Mesothelial cell of epicardium (in vitro differentiated cells): ENCODE measurements around the gene GRAMD4. TPM values are rescaled to one million over a fixed set of nuclear protein-coding genes. Genes with fewer than 3 reads are reported as not detected.

Experiments used
- DNase-seq, 2 experiments: peaks; one replicate each; pipeline ENCODE4 v3.0.0; 2021; ENCODE audit warnings: low spot score in 2 of 2; ENCODE audit not compliant: unreplicated experiment in 2 of 2
- H3K27ac Mint-ChIP-seq: 2 replicates; pipeline ENCODE4 v1.8.0; 2021; ENCODE audit warnings: mixed read lengths
- H3K27me3 Mint-ChIP-seq: 2 replicates; pipeline ENCODE4 v1.8.0; 2021; ENCODE audit warnings: low read depth, mixed read lengths
- H3K36me3 Mint-ChIP-seq: 2 replicates; pipeline ENCODE4 v1.8.0; 2021; ENCODE audit warnings: mixed read lengths
- H3K4me1 Mint-ChIP-seq: 2 replicates; pipeline ENCODE4 v1.8.0; 2021; ENCODE audit warnings: mixed read lengths
- H3K4me3 Mint-ChIP-seq: 2 replicates; pipeline ENCODE4 v1.8.0; 2021; ENCODE audit warnings: mild to moderate bottlenecking, moderate library complexity, mixed read lengths
- H3K9me3 Mint-ChIP-seq: 2 replicates; pipeline ENCODE4 v1.8.0; 2021; ENCODE audit warnings: mixed read lengths
- total RNA-seq: library from RNA; stranded (reverse); gene quantifications from 3 replicates; pipeline ENCODE4 v1.2.1, GENCODE V29; 2021
- TF ChIP-seq, protein P1 (sequence below): fragments of 200-600 bp; sonication (generic); IDR thresholded peaks from one replicate; pipeline ENCODE4 v1.5.0; 2021; ENCODE audit warnings: antibody characterized with exemption; ENCODE audit not compliant: unreplicated experiment

Gene GRAMD4
- total RNA-seq, 1 donor from 2014 or later = 58.3 TPM

DNA sequence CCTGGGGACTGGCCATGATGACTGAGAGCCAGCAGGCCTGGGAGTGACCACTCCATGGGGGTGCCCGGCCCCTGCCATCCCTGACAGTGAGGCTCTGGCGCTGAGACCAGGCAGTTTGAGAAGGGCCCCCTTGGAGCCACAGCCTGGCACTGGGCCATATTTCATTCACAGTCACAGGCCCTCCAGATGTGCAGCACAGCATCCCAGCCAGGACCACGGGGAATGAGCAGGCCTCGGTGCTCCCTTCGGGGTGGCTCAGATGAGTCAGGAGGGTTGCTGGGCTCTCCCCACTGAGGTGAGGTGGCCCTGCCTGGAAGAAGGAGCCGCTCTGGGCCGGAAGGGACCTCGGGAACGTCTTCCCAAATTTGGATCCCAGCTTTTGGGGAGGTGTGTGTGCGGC, 53.0 kb downstream of the GRAMD4 start:
- TF ChIP-seq, protein P1, sequence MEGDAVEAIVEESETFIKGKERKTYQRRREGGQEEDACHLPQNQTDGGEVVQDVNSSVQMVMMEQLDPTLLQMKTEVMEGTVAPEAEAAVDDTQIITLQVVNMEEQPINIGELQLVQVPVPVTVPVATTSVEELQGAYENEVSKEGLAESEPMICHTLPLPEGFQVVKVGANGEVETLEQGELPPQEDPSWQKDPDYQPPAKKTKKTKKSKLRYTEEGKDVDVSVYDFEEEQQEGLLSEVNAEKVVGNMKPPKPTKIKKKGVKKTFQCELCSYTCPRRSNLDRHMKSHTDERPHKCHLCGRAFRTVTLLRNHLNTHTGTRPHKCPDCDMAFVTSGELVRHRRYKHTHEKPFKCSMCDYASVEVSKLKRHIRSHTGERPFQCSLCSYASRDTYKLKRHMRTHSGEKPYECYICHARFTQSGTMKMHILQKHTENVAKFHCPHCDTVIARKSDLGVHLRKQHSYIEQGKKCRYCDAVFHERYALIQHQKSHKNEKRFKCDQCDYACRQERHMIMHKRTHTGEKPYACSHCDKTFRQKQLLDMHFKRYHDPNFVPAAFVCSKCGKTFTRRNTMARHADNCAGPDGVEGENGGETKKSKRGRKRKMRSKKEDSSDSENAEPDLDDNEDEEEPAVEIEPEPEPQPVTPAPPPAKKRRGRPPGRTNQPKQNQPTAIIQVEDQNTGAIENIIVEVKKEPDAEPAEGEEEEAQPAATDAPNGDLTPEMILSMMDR = no peak
- Mint-ChIP-seq H3K27me3 (no peaks in the 10 kb centered on the region), H3K36me3 (peaks cover 8% of the 10 kb centered on the region), H3K4me1 (no peaks in the 10 kb centered on the region), H3K27ac (no peak overlapping the region), H3K9me3 (no peaks in the 10 kb centered on the region), H3K4me3 (no peak overlapping the region)
- no peak for DNase-seq

DNA sequence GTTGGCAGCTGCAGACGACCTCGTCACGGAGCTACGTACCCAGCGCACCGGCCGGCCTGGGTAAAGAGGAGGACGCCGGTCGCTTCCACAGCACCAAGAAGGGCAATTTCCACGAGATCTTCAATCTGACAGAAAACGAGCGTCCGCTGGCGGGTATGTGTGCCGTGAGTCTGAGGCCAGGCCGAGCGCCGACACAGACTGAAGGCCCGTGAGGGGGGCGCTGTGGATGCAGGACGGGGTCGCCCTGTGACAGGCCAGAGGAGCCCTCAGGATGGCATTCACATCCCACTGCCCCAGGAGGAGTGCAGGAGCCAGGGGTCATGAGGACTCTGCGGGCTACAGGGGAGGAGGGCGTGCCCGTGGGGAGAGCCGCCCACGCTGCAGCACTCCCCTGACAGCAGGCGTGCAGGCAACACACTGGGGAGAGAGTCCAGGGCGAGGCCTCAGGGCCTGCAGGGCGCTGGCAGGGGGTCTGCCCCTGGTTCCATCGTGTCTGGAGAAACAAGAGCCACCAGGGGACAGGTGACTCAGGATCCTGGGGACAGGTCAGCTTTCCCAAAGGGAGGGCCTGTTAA, 53.6 kb downstream of the GRAMD4 start:
- Mint-ChIP-seq H3K27ac (no peak overlapping the region), H3K27me3 (no peaks in the 10 kb centered on the region), H3K9me3 (no peaks in the 10 kb centered on the region), H3K4me3 (no peak overlapping the region), H3K4me1 (no peaks in the 10 kb centered on the region), H3K36me3 (peaks cover 7% of the 10 kb centered on the region)
- DNase-seq = no peak
- TF ChIP-seq, protein P1 = no peak

DNA sequence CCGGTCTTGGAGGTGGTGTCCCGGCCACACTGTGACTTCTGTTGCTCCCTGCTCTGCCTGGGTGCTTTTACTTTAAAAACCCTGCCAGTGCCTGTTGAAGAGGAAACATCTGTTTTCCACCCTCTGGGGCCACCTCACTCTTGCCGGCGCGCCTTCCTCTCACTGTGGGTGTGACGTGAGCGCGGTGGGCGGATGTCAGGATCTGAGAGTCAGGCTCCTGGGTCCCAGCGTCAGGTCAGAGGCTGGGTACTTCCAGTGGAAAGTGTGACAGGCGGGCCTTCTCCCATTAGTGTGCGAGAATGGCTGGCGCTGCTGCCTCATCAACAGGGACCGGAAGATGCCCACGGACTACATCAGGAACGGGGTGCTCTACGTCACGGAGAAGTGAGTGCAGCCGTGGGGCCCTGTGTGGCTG, 54.2 kb downstream of the GRAMD4 start:
- Mint-ChIP-seq H3K9me3 (no peaks in the 10 kb centered on the region), H3K4me3 (no peak overlapping the region), H3K27me3 (no peaks in the 10 kb centered on the region), H3K27ac (no peak overlapping the region), H3K4me1 (no peaks in the 10 kb centered on the region), H3K36me3 (peaks cover 2% of the 10 kb centered on the region)
- DNase-seq = no peak
- TF ChIP-seq, protein P1 = no peak

DNA sequence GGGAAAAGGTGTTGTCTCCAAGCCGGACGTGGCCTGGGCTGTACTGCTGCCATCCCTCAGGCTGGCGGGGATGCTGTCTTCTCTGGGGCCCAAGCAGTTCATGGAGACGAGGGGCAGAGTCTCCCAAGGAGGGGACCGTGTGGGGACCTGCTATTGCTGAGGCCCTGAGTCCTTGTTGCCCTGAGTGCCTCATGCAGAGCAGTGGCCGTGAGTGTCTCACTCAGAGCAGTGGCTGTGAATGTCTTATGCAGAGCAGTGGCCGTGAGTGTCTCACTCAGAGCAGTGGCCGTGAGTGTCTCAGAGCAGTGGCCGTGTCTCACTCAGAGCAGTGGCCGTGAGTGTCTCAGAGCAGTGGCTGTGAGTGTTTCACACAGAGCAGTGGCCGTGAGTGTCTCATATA, 54.7 kb downstream of the GRAMD4 start:
- H3K4me3 Mint-ChIP-seq = no peak overlapping the region
- TF ChIP-seq, protein P1 = no peak
- no peak for DNase-seq
- H3K36me3 Mint-ChIP-seq = peaks cover under 1% of the 10 kb centered on the region
- no peaks in the 10 kb centered on the region for H3K27me3 Mint-ChIP-seq
- no peak overlapping the region for H3K27ac Mint-ChIP-seq
- no peaks in the 10 kb centered on the region for H3K4me1 Mint-ChIP-seq
- no peaks in the 10 kb centered on the region for H3K9me3 Mint-ChIP-seq

DNA sequence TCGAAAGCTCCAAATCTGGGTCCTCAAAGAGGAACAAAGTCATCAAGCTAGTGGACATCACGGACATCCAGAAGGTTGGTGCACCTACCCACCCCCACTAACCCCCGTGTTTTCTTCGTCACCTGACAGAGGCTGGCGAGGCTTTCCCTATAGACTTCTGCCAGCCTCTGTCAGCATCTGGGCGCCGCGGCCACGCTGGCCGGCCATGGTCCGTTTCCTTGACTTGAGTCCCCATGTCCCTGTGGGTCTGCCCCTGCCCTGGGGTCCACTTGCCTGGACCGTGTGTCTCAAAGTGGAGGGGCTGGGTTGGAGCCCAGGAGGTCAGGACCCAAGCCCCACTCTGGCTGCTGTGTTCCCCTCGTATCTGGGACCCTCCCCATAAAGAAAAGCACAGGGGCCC, 55.3 kb downstream of the GRAMD4 start:
- no peaks in the 10 kb centered on the region for H3K36me3 Mint-ChIP-seq
- no peaks in the 10 kb centered on the region for H3K9me3 Mint-ChIP-seq
- H3K27ac Mint-ChIP-seq = no peak overlapping the region
- TF ChIP-seq, protein P1 = no peak
- no peaks in the 10 kb centered on the region for H3K4me1 Mint-ChIP-seq
- H3K27me3 Mint-ChIP-seq = no peaks in the 10 kb centered on the region
- no peak for DNase-seq
- H3K4me3 Mint-ChIP-seq = no peak overlapping the region

DNA sequence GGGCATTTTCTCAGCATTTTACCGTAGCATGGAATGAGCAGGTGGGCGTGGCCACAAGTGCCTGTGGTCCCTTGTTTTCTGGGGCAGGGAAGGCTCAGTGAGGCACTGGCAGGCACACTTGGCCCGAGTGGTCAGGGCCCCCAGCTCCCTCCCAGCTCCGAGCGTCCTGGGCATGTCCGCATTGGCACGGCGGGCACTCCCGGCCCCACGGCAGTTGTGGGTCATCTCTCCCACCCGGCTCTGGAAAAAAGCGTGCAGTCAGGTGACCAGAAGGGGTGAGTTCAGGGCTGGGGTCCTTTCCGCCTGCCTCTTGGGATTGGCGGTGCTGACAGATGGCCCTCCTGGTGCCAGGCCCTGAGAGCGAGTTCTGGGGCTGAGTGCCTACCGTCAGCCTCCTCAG, 55.8 kb downstream of the GRAMD4 start:
- H3K36me3 Mint-ChIP-seq = no peaks in the 10 kb centered on the region

More for the DNA sequence above, 55.8 kb downstream of the GRAMD4 start:
- no peak for DNase-seq
- H3K27me3 Mint-ChIP-seq = no peaks in the 10 kb centered on the region
- no peak overlapping the region for H3K4me3 Mint-ChIP-seq
- no peak overlapping the region for H3K27ac Mint-ChIP-seq
- TF ChIP-seq, protein P1 = no peak
- no peaks in the 10 kb centered on the region for H3K4me1 Mint-ChIP-seq
- H3K9me3 Mint-ChIP-seq = no peaks in the 10 kb centered on the region
